ENCODE data around the gene TAF7L. TPM values are rescaled to one million over a fixed set of nuclear protein-coding genes. Genes with fewer than 3 reads are reported as not detected.

TAF7L gene
- total and polyA plus RNA-seq, 7 donors, result 0.04 TPM; not detected in 6

DNA sequence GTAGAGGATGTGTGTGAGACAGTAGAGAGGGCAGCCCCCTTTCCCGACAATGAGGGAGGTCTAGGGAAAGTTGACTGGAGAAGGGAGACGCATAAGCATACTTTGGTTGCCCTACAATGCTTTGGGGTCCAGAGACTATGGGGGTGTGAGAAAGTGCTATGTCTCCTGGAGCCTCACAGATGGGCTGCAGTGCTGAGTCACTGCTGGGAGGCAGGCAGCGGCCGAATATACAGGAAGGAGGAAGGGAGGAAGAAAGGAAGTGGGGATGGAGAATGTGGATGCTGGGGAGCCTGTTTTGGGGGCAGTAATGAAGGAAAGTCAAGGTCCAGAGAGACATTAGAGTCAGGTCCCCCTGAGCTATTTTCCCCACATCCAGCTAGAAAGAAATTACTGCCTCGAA, 58.8 kb downstream of the TAF7L start:
- 81 to 83% (median 83%) methylated on average over 5 of the region's 5 CpGs for WGBS, 3 donors
- H3K9me3 ChIP-seq, result no peaks in the 10 kb centered on the region
- H3K27me3 ChIP-seq (ENCODE audit: insufficient read depth in 3 of 3, low read length in 2 of 3), result peaks cover 0 to 9% (median 0%) of the 10 kb centered on the region in 3 donors
- H3K4me3 ChIP-seq, result no peak overlapping the region
- DNase-seq, result no peak
- no peak overlapping the region for H3K27ac ChIP-seq
- intact Hi-C loops (cut with DNase I), result no loop called here
- no peak for ATAC-seq
- no peaks in the 10 kb centered on the region for H3K4me1 ChIP-seq
- no peaks in the 10 kb centered on the region for H3K36me3 ChIP-seq (ENCODE audit: insufficient read depth in 1 of 2, low read depth in 1 of 2)
- TF ChIP-seq, protein P1, sequence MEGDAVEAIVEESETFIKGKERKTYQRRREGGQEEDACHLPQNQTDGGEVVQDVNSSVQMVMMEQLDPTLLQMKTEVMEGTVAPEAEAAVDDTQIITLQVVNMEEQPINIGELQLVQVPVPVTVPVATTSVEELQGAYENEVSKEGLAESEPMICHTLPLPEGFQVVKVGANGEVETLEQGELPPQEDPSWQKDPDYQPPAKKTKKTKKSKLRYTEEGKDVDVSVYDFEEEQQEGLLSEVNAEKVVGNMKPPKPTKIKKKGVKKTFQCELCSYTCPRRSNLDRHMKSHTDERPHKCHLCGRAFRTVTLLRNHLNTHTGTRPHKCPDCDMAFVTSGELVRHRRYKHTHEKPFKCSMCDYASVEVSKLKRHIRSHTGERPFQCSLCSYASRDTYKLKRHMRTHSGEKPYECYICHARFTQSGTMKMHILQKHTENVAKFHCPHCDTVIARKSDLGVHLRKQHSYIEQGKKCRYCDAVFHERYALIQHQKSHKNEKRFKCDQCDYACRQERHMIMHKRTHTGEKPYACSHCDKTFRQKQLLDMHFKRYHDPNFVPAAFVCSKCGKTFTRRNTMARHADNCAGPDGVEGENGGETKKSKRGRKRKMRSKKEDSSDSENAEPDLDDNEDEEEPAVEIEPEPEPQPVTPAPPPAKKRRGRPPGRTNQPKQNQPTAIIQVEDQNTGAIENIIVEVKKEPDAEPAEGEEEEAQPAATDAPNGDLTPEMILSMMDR (IDR thresholded peaks at IDR 0.05), result no peak

DNA sequence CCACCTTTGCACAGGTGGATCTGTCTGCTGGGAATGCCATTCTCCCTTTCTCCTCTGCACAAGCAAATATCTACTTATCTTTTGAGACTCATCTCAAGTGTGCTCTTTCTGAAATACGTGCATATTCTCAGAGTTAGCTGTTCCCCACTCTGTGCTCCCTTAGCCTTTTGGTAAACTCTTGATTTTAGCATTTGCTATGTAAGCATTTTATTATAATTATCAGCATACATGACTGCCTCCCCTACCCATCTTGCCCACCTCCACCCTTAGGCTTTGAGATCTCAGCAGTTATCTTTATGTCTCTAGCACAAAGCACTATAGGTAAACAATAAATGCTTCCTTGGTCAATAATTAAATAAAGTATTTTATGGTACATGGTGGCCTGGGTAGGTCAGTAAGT, 60.1 kb downstream of the TAF7L start:
- no peak overlapping the region for H3K27ac ChIP-seq
- no peaks in the 10 kb centered on the region for H3K9me3 ChIP-seq
- no peaks in the 10 kb centered on the region for H3K4me1 ChIP-seq
- intact Hi-C loops (cut with DNase I), result no loop called here
- WGBS, 3 donors, result 64 to 88% (median 83%) methylated on average over 1 of the region's 1 CpG
- no peak for DNase-seq
- no peak for ATAC-seq
- TF ChIP-seq, protein P1 (IDR thresholded peaks at IDR 0.05), result no peak
- no peaks in the 10 kb centered on the region for H3K36me3 ChIP-seq (ENCODE audit: insufficient read depth in 1 of 2, low read depth in 1 of 2)
- no peak overlapping the region for H3K4me3 ChIP-seq
- H3K27me3 ChIP-seq (ENCODE audit: insufficient read depth in 3 of 3, low read length in 2 of 3), result peaks cover 0 to 17% (median 0%) of the 10 kb centered on the region in 3 donors

DNA sequence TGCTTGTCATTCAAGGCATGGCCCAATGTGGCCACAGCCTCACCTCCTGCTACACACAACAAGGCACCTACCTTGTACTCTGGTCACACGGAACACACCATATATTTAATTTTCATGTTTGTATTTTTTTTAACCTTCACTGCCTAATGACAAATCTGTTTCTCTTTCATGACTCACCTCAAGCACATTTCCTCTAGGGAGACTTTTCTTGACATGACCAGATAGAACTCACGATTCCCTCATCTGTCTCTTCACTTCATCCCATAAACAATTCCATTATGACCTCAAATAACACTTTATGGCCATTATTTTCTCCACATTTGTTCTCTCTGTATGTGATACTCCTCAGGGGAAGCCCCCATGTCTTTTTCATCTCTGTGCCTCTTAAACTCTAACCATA, 60.5 kb downstream of the TAF7L start:
- WGBS, 3 donors, result 70 to 94% (median 85%) methylated on average over 2 of the region's 2 CpGs
- Histone ChIP-seq H3K4me3 (no peak overlapping the region), H3K4me1 (no peaks in the 10 kb centered on the region), H3K36me3 (ENCODE audit: insufficient read depth in 1 of 2, low read depth in 1 of 2) (no peaks in the 10 kb centered on the region), H3K27me3 (ENCODE audit: insufficient read depth in 3 of 3, low read length in 2 of 3) (peaks cover 0 to 17% (median 0%) of the 10 kb centered on the region in 3 donors), H3K9me3 (no peaks in the 10 kb centered on the region), H3K27ac (no peak overlapping the region)
- TF ChIP-seq, protein P1 (IDR thresholded peaks at IDR 0.05), result no peak
- intact Hi-C loops (cut with DNase I), result no loop called here
- DNase-seq, result no peak
- ATAC-seq, result no peak

DNA sequence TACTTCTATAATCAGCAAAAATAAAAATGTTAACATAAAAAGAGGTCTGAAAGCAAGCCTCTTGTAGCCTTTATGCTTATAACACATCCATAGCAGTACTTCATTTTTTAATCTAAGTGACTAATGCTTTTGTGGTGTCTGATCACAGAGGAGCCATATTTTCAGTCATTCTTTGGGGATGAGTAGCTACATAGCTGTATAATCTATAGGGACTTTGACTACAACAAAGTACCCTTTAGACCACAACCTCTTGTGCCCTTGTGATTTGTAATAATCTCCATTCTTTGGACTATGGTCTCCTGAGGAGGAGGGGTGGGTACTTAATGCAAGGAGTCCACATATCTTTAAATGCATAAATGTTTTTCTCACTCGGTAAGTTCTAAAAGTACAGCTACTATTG, 62.0 kb downstream of the TAF7L start:
- TF ChIP-seq, protein P1 (IDR thresholded peaks at IDR 0.05), result no peak
- no peaks in the 10 kb centered on the region for H3K36me3 ChIP-seq (ENCODE audit: insufficient read depth in 1 of 2, low read depth in 1 of 2)
- no peaks in the 10 kb centered on the region for H3K9me3 ChIP-seq
- intact Hi-C loops (cut with DNase I), result no loop called here
- H3K4me1 ChIP-seq, result no peaks in the 10 kb centered on the region
- ATAC-seq (no peak), DNase-seq (no peak)
- peaks cover 0 to 22% (median 0%) of the 10 kb centered on the region in 3 donors for H3K27me3 ChIP-seq (ENCODE audit: insufficient read depth in 3 of 3, low read length in 2 of 3)
- H3K27ac ChIP-seq, result no peak overlapping the region
- H3K4me3 ChIP-seq, result no peak overlapping the region
- 86 to 95% (median 89%) methylated on average over 1 of the region's 1 CpG for WGBS, 3 donors

DNA sequence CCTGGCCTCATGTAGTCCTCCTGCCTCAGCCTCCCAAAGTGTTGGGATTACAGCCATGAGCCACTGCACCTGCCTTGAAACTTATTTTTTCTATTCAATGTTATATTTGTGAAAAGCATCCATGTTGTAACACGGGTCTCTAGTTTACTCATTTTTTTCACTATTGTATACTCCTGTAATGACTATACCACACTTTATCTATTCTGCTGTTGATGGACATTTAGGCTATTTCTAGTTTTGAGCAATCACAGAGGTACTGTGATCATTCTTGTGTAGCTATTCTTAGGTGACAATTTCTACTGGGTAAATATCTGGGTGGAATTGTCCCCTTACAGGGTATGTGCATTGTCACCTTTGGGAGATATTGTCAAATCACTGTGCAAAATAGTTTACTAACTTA, 67.9 kb downstream of the TAF7L start:
- no peaks in the 10 kb centered on the region for H3K36me3 ChIP-seq (ENCODE audit: insufficient read depth in 1 of 2, low read depth in 1 of 2)
- H3K4me1 ChIP-seq, result no peaks in the 10 kb centered on the region
- intact Hi-C loops (cut with DNase I), result no loop called here
- no peak overlapping the region for H3K4me3 ChIP-seq
- WGBS, 3 donors, result 64 to 93% (median 68%) methylated on average over 1 of the region's 1 CpG
- no peaks in the 10 kb centered on the region for H3K9me3 ChIP-seq
- ATAC-seq, result no peak
- no peak for DNase-seq
- no peak overlapping the region for H3K27ac ChIP-seq
- H3K27me3 ChIP-seq (ENCODE audit: insufficient read depth in 3 of 3, low read length in 2 of 3), result peaks cover 0 to 29% (median 0%) of the 10 kb centered on the region in 3 donors
- TF ChIP-seq, protein P1 (IDR thresholded peaks at IDR 0.05), result no peak

Measured in psoas muscle (tissue), 8 donors.